ENCODE data around the gene ST8SIA2. TPM values are rescaled to one million over a fixed set of nuclear protein-coding genes. Genes with fewer than 3 reads are reported as not detected.

Gene ST8SIA2
- total RNA-seq, 2 experiments from 2014 or later: not detected

- no peak for ATAC-seq
- Mint-ChIP-seq H3K27ac (no peak overlapping the region), H3K4me3 (no peak overlapping the region), H3K9me3 (ENCODE audit: low read depth) (no peaks in the 10 kb centered on the region), H3K4me1 (no peaks in the 10 kb centered on the region), H3K27me3 (peaks cover 15% of the 10 kb centered on the region), H3K36me3 (no peaks in the 10 kb centered on the region)
- CTCF ChIA-PET: no interaction called here
- DNase-seq: no peak
Observed at GRCh38 chr15:92405942-92406341, 12.3 kb downstream of the ST8SIA2 start.

- CTCF ChIA-PET: no interaction called here
- ATAC-seq: no peak
- no peak overlapping the region for H3K4me3 Mint-ChIP-seq
Observed at GRCh38 chr15:92407321-92407720, 13.6 kb downstream of the ST8SIA2 start.

GRCh38 chr15:92407916-92408315 is 14.2 kb downstream of the ST8SIA2 start:
- Mint-ChIP-seq H3K27ac (no peak overlapping the region), H3K36me3 (no peaks in the 10 kb centered on the region), H3K27me3 (peaks cover 16% of the 10 kb centered on the region), H3K9me3 (ENCODE audit: low read depth) (no peaks in the 10 kb centered on the region), H3K4me1 (no peaks in the 10 kb centered on the region), H3K4me3 (no peak overlapping the region)
- DNase-seq (no peak), ATAC-seq (no peak)
- CTCF ChIA-PET: no interaction called here

More at GRCh38 chr15:92407321-92407720, 13.6 kb downstream of the ST8SIA2 start:
- Mint-ChIP-seq H3K4me1 (no peaks in the 10 kb centered on the region), H3K27ac (no peak overlapping the region), H3K9me3 (ENCODE audit: low read depth) (no peaks in the 10 kb centered on the region), H3K27me3 (peaks cover 17% of the 10 kb centered on the region), H3K36me3 (no peaks in the 10 kb centered on the region)
- no peak for DNase-seq

- peaks cover 14% of the 10 kb centered on the region for H3K27me3 Mint-ChIP-seq
- no peak for ATAC-seq
Observed at GRCh38 chr15:92409006-92409405, 15.3 kb downstream of the ST8SIA2 start.

GRCh38 chr15:92409521-92409920 is 15.8 kb downstream of the ST8SIA2 start:
- Mint-ChIP-seq H3K4me3 (no peak overlapping the region), H3K36me3 (no peaks in the 10 kb centered on the region), H3K4me1 (no peaks in the 10 kb centered on the region), H3K27me3 (peaks cover 14% of the 10 kb centered on the region), H3K27ac (no peak overlapping the region), H3K9me3 (ENCODE audit: low read depth) (no peaks in the 10 kb centered on the region)
- ATAC-seq (no peak), DNase-seq (no peak)
- CTCF ChIA-PET: no interaction called here

More at GRCh38 chr15:92409006-92409405, 15.3 kb downstream of the ST8SIA2 start:
- CTCF ChIA-PET: no interaction called here
- Mint-ChIP-seq H3K9me3 (ENCODE audit: low read depth) (no peaks in the 10 kb centered on the region), H3K4me3 (no peak overlapping the region), H3K4me1 (no peaks in the 10 kb centered on the region), H3K36me3 (no peaks in the 10 kb centered on the region), H3K27ac (no peak overlapping the region)
- DNase-seq: no peak

GRCh38 chr15:92410537-92410936 is 16.9 kb downstream of the ST8SIA2 start:
- CTCF ChIA-PET: no interaction called here
- Mint-ChIP-seq H3K4me1 (no peaks in the 10 kb centered on the region), H3K27ac (no peak overlapping the region), H3K9me3 (ENCODE audit: low read depth) (no peaks in the 10 kb centered on the region), H3K27me3 (peaks cover 14% of the 10 kb centered on the region), H3K36me3 (no peaks in the 10 kb centered on the region), H3K4me3 (no peak overlapping the region)
- DNase-seq (no peak), ATAC-seq (no peak)

- H3K27ac Mint-ChIP-seq: no peak overlapping the region
- CTCF ChIA-PET: no interaction called here
- no peaks in the 10 kb centered on the region for H3K36me3 Mint-ChIP-seq
- DNase-seq (no peak), ATAC-seq (no peak)
- H3K4me1 Mint-ChIP-seq: no peaks in the 10 kb centered on the region
- H3K4me3 Mint-ChIP-seq: no peak overlapping the region
- H3K27me3 Mint-ChIP-seq: peaks cover 14% of the 10 kb centered on the region
- no peaks in the 10 kb centered on the region for H3K9me3 Mint-ChIP-seq (ENCODE audit: low read depth)
Observed at GRCh38 chr15:92411256-92411655, 17.6 kb downstream of the ST8SIA2 start.

GRCh38 chr15:92413510-92413909 is 19.8 kb downstream of the ST8SIA2 start:
- Mint-ChIP-seq H3K27ac (no peak overlapping the region), H3K36me3 (no peaks in the 10 kb centered on the region), H3K9me3 (ENCODE audit: low read depth) (no peaks in the 10 kb centered on the region), H3K4me3 (no peak overlapping the region), H3K27me3 (peaks cover 16% of the 10 kb centered on the region), H3K4me1 (no peaks in the 10 kb centered on the region)
- CTCF ChIA-PET: no interaction called here
- no peak for ATAC-seq
- no peak for DNase-seq

- no peak overlapping the region for H3K4me3 Mint-ChIP-seq
- H3K27me3 Mint-ChIP-seq: peaks cover 9% of the 10 kb centered on the region
- H3K27ac Mint-ChIP-seq: no peak overlapping the region
- CTCF ChIA-PET: no interaction called here
- H3K4me1 Mint-ChIP-seq: no peaks in the 10 kb centered on the region
- H3K36me3 Mint-ChIP-seq: no peaks in the 10 kb centered on the region
- no peaks in the 10 kb centered on the region for H3K9me3 Mint-ChIP-seq (ENCODE audit: low read depth)
- ATAC-seq (no peak), DNase-seq (no peak)
Observed at GRCh38 chr15:92415639-92416297, 22.1 kb downstream of the ST8SIA2 start.

- peaks cover 6% of the 10 kb centered on the region for H3K27me3 Mint-ChIP-seq
- H3K9me3 Mint-ChIP-seq (ENCODE audit: low read depth): no peaks in the 10 kb centered on the region
- no peak overlapping the region for H3K27ac Mint-ChIP-seq
- ATAC-seq (no peak), DNase-seq (no peak)
- no peaks in the 10 kb centered on the region for H3K36me3 Mint-ChIP-seq
- no peak overlapping the region for H3K4me3 Mint-ChIP-seq
- no peaks in the 10 kb centered on the region for H3K4me1 Mint-ChIP-seq
- CTCF ChIA-PET: no interaction called here
Observed at GRCh38 chr15:92416557-92416956, 22.9 kb downstream of the ST8SIA2 start.

- H3K27ac Mint-ChIP-seq: no peak overlapping the region
- H3K9me3 Mint-ChIP-seq (ENCODE audit: low read depth): no peaks in the 10 kb centered on the region
- peaks cover 5% of the 10 kb centered on the region for H3K27me3 Mint-ChIP-seq
- no peak for DNase-seq
- H3K36me3 Mint-ChIP-seq: no peaks in the 10 kb centered on the region
- H3K4me3 Mint-ChIP-seq: no peak overlapping the region
- no peak for ATAC-seq
- H3K4me1 Mint-ChIP-seq: no peaks in the 10 kb centered on the region
- CTCF ChIA-PET: no interaction called here
Observed at GRCh38 chr15:92417716-92418115, 24.0 kb downstream of the ST8SIA2 start.

GRCh38 chr15:92418864-92419263 is 25.2 kb downstream of the ST8SIA2 start:
- Mint-ChIP-seq H3K9me3 (ENCODE audit: low read depth) (no peaks in the 10 kb centered on the region), H3K27ac (no peak overlapping the region), H3K36me3 (no peaks in the 10 kb centered on the region), H3K27me3 (peaks cover 6% of the 10 kb centered on the region), H3K4me3 (no peak overlapping the region), H3K4me1 (no peaks in the 10 kb centered on the region)
- ATAC-seq (no peak), DNase-seq (no peak)
- CTCF ChIA-PET: no interaction called here

- H3K27ac Mint-ChIP-seq: no peak overlapping the region
- H3K9me3 Mint-ChIP-seq (ENCODE audit: low read depth): no peaks in the 10 kb centered on the region
- no peak overlapping the region for H3K4me3 Mint-ChIP-seq
- CTCF ChIA-PET: no interaction called here
- ATAC-seq: no peak
- H3K27me3 Mint-ChIP-seq: peaks cover 22% of the 10 kb centered on the region
- DNase-seq: no peak
- H3K36me3 Mint-ChIP-seq: no peaks in the 10 kb centered on the region
- no peaks in the 10 kb centered on the region for H3K4me1 Mint-ChIP-seq
Observed at GRCh38 chr15:92421976-92422375, 28.3 kb downstream of the ST8SIA2 start.

GRCh38 chr15:92425578-92426225 is 32.0 kb downstream of the ST8SIA2 start:
- Mint-ChIP-seq H3K4me3 (no peak overlapping the region), H3K9me3 (ENCODE audit: low read depth) (no peaks in the 10 kb centered on the region), H3K36me3 (no peaks in the 10 kb centered on the region), H3K27ac (no peak overlapping the region), H3K4me1 (no peaks in the 10 kb centered on the region), H3K27me3 (peaks cover 28% of the 10 kb centered on the region)
- DNase-seq: no peak
- ATAC-seq: no peak
- CTCF ChIA-PET: no interaction called here
